ENCODE data around the gene ZNF566.

ZNF566 gene

DNA sequence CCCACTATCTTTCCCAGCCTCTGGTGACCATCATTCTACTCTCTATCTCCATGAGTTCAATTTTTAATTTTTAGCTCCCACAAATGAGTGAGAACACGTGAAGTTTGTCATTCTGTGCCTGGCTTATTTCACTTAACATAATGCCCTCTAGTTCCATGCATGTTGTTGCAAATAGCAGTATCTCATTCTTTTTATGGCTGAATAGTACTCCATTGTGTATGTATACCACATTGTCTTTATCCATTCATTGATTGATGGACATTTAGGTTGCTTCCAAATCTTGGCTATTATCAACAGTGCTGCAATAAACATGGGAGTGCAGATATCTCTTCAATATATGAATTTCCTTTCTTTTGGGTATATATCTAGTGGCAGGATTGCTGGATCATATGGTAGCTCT, 48.0 kb downstream of the ZNF566 start:
- DNase-seq (ENCODE audit: low read depth in 2 of 2), result no peak

DNA sequence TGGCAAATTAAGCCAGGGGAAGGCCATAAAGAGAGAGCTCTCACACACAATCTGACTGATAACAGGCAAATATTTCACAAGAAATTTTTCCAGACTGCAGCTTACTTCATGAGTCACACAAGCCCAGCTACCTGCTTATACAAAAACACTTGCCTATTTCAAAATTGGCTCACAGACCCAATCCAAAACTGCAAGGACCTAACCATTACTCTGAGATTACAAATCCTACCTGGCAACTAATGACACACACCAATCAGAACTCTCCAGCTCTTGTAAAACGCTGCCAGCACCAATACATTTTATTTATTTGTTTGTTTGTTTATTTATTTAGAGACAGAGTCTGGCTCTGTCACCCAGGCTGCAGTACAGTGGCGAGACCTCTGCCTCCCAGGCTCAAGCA, 52.8 kb downstream of the ZNF566 start:
- DNase-seq (ENCODE audit: low read depth in 2 of 2), result no peak

DNA sequence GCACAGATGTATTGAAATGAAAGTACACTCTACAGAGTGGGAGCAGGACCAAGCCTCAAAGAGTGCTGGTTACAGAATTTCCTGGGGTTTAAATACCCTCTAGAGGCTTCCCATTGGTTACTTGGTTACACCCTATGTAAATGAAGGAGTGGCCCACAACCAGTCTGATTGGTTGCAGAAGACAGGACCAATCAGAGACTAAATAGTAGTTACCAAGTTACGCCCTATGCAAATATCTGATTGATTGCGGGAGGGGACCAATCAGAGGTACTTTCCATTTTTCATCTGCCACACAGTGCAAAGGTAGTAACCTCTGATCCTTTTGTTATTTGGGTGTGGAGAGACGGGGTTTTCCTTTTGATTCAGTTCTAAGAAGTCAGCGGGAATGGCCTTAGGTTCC, 65.4 kb downstream of the ZNF566 start:
- no peak for DNase-seq (ENCODE audit: low read depth in 2 of 2)

DNA sequence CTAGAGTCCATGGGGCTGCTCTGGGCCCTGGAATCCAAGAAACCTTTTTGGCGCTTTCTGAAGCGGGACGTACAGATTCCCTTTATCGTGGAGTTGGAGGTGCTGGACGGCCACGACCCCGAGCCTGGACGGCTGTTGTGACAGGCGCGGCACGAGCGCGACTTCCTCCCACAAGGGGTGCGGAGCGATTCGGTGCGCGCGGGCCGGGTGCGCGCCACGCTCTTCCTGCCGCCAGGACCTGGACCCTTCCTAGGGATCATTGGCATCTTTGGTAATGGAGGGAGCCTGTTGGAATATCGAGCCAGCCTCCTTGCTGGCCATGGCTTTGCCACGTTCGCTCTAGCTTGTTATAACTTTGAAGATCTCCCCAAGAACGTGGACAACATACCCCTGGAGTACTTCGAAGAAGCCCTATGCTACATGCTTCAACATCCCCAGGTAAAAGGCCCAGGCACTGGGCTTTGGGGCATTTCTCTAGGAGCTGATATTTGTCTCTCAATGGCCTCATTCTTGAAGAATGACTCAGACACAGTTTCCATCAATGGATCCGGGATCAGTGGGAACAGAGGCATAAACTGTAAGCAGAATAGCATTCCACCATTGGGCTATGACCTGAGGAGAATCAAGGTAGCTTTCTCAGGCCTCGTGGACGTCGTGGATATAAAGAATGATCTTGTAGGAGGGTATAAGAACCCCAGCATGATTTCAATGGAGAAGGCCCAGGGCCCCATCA, 67.4 kb downstream of the ZNF566 start:
- DNase-seq (ENCODE audit: low read depth in 2 of 2), result no peak

DNA sequence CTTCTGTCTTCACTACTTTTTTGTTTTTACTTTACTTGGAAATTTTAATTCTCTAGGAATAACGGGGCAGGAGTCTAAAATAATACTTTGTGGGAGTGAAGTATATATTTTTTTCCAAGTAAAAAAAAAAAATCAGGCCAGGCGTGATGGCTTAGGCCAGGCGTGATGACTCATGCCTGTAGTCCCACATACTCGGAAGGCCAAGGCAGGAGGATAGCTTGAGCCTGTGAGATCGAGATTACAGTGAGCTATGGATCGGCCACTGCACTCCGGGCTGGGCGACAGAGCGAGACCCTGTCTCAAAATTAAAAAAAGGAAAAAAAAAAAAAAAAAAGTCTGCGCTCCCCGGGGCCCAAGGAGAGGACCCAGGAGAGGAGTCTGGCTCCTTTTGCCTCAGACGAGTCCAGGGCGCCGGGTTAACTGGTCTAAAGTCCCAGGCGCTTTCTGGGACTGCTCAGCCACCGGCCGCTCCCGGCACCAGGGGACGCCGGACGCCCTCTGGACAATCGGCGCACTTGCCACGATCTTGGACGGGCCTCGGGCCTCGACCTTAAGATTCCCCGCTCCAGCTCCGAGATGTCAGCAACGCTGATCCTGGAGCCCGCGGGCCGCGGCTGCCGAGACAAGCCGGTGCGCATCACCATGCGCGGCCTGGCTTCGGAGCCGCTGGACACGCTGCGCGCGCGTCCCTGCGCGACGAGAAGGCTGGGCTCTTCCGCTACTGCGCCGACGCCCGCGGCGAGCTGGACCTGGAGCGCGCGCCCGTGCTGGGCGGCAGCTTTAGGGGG, 68.2 kb downstream of the ZNF566 start:
- DNase-seq (ENCODE audit: low read depth in 2 of 2), result peak in 1 of 2 experiments; percentile 3

DNA sequence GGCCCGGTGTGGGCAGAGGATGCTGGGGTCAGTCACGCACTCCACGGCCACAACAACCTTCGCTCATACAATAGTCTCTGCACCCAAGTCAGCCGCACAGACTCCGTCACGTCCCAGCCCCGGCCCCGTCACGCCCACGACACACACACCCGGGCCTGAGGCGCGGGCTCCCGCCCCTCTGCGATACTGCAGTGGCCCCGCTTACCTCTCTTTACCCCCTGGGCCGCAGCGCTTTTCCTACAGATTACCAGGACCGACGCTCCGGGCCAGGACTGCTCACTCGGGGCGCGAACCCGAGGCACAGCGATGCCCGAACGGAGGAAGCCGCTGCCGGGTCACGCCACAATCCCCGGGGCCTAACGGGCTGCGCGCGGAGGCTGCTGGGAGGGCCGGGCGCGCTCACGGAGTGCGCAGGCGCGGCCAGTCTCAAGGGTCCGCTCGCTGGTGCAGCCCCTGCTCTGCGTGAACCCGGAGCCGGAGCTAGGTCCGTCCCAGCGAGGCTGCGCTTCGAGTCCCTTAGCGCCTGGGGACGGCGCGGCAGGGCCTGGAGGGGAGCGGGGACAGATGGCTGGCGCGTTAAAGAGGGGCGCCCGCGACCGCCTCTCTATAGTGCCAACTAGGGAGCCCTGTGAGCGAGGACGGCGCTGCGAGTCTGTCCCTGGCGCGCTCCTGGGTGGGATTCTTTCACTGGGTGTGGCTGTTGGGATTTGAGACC, 70.9 kb downstream of the ZNF566 start, which contains the start of gene ZFP82:
ZFP82 (minus strand) TSS at position 358 of the 715 bp plus-strand sequence. CDS start 8,855 bp downstream, outside the sequence.
- peak; percentile 55 to 63 for DNase-seq (ENCODE audit: low read depth in 2 of 2)

DNA sequence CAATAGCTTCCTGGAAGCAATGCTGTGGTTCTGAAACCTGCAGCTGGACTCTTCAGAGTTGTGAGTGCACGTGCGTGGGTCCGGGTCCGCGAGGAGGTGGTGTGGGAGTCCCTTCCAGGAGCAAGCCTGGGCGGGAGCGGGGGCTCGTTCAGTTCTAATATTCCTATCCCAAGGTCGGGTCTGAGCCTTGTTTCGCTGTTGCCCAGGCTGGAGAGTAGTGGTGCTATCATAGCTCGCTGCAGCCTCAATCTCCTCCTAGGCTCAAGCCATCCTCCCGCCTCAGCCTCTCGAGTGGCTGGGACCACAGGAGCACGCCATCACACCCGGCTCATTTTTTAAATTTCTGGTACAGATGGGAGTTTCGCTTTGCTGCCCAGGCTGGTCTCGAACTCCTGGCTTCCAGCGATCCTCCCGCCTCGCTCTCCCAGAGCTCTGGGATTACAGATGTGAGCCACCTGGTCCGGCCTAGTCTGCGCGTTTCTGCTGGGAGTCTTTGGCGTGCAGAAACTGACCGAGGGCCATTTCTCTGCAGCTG, 71.5 kb downstream of the ZNF566 start:
- no peak for DNase-seq (ENCODE audit: low read depth in 2 of 2)

DNA sequence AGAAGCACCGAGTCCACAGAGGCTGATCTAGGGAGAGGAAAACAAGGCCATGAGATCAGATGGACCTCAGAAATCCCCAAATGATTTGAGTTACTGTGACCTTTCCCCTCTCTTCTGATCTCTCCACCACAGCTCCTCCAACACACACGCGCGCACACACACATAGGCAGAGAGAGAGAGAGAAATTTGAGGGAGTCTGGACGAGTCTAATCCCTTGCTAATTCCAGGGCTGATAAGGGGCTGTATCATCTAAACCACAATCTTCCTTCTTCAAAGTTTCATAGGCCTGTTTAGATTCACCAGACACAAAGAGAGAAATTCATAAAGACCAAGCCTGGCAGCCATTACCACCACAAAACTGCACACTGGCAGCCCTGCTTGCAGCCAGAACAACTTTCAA, 79.5 kb downstream of the ZNF566 start:
- no peak for DNase-seq (ENCODE audit: low read depth in 2 of 2)

DNA sequence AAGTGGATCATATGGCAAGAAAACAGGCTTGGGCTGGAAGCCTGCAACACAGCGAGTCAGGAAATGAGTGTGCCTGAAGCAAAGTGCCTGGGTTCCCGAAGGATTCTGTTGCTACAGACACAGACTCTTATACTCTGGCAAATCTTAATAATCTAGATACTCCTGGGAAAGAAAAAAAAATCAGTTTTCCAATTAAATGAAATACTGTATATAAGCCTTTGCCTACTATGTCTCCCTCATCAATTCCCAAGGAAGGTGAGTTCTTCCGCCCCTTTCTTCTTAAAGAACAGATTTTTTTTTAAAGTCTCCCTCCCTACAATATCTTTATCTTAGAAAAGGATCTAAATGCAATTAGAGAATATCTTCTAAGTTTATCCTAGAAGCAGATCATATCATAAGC, 81.3 kb downstream of the ZNF566 start:
- DNase-seq (ENCODE audit: low read depth in 2 of 2), result no peak

DNA sequence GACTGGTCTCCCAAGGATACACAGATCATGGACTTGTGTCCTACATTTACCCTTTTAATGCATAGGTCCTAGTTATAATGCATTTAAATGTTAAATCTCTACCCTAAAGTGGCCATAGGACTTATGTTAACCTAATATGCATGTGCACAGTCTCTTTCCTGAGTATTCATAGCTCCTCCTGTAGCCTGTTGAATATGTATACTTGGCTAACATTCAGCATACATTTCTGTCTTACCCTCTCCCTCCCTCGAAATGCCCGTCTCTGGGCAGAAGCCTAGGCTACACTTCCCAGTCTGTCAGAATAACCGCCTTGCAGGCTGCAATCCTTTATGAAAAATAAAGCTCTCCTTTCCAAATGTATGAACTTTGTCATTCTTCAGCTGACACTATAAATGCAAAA, 84.9 kb downstream of the ZNF566 start:
- no peak for DNase-seq (ENCODE audit: low read depth in 2 of 2)

DNA sequence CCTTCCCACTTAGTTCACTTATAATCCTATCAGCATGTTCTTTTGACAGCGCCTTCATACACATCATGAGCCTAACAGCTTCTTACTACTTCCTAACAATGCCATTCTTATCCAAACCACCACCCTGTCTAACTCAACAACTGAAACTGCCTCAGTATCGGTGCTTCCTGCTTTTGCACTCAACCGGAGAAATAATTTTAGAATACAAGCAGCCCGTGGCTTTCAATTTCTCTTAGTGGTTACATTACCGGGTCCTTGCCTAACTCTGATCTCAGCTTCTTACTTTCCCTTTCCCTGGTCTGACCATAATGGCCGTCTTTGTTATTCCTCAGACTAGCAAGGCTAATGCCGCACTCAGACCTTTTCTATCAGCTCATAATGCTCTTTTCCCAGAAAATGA, 87.9 kb downstream of the ZNF566 start:
- DNase-seq (ENCODE audit: low read depth in 2 of 2), result no peak

DNA sequence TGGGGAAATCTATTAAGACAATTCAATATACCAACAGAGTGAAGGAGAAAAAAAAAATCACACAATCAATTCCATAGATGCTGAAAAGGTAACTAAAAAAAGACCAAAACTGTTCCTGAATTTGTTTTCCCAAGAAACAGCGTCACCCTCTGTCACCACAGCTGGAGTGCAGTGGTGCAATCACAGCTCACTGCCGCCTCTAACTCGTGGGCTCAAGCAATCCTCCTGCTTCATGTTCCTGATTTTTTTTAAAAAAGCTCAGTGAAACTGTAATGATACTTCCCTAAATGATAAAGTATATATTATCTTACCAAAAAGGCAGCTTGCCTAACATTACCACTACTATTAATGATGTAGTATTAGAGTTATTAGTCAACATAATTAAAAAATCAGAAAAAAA, 90.8 kb downstream of the ZNF566 start:
- DNase-seq (ENCODE audit: low read depth in 2 of 2), result no peak

Data from fibroblast of skin of left quadriceps (primary cell).